22Rv1 (cell line): ENCODE results near the gene TMC1.
"Not testable (repeated sequence)": the region's sequence is repeated elsewhere in the genome, so short reads cannot be mapped to it uniquely, and the experiment has no call there.

Experiments
- H3K27ac ChIP-seq: fragments of 450-650 bp; 2 replicates; pipeline ENCODE4 v1.5.1; 2017
- ZFX ChIP-seq: fragments of 450-650 bp; IDR thresholded peaks from 2 replicates; pipeline ENCODE4 v1.6.1; 2017; ENCODE audit warnings: antibody characterized with exemption, borderline replicate concordance
- TF ChIP-seq, protein P1 (sequence below): fragments of 450-650 bp; IDR thresholded peaks from 2 replicates; pipeline ENCODE4 v1.5.1; 2017; ENCODE audit warnings: mild to moderate bottlenecking

TMC1 gene

DNA sequence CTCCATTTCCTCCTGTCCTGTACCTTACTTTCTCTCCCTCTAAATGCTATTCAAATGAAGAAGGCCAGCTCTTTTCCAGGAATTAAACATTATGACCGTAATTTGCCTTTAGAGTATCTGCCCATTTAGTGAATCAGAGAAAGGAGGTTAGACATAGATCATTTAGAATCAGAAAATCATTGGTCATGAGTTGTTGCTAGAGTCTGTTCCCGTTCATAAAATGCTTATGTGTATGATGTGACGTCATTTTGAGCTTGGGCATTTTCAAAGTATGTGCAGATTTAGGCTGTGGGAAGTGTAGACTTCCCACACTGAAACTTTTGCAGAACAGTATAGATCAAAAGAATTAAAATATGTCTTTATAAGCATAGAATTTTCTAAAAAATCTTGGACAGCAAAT, 268.5 kb downstream of the TMC1 start:
- no peak overlapping the region for H3K27ac ChIP-seq
- TF ChIP-seq ZFX, result no peak
- TF ChIP-seq, protein P1, sequence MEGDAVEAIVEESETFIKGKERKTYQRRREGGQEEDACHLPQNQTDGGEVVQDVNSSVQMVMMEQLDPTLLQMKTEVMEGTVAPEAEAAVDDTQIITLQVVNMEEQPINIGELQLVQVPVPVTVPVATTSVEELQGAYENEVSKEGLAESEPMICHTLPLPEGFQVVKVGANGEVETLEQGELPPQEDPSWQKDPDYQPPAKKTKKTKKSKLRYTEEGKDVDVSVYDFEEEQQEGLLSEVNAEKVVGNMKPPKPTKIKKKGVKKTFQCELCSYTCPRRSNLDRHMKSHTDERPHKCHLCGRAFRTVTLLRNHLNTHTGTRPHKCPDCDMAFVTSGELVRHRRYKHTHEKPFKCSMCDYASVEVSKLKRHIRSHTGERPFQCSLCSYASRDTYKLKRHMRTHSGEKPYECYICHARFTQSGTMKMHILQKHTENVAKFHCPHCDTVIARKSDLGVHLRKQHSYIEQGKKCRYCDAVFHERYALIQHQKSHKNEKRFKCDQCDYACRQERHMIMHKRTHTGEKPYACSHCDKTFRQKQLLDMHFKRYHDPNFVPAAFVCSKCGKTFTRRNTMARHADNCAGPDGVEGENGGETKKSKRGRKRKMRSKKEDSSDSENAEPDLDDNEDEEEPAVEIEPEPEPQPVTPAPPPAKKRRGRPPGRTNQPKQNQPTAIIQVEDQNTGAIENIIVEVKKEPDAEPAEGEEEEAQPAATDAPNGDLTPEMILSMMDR, result no peak

DNA sequence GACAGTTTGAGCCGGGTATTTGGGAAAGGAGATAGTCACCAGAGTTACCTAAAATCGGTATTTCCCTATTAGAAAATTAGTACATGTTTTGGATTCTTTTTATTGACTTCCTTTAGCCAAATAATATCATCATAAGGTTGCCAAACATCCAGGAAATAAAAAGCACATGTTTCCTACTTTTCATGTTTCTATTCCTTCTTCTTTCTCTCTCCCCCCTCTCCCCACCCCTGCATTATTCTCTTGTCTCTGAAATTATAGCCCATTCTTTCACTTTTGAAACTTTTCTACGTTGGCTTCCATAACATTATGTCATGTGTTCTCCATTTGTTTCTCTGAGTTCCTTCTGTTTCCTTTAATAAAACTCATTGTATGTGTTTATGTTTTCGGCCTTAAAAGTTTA, 269.6 kb downstream of the TMC1 start:
- H3K27ac ChIP-seq, result no peak overlapping the region
- no peak for TF ChIP-seq ZFX
- TF ChIP-seq, protein P1, result no peak

- TF ChIP-seq, protein P1, result no peak
- no peak for TF ChIP-seq ZFX
- no peak overlapping the region for H3K27ac ChIP-seq
Observed at GRCh38 chr9:72791436-72791835, 270.0 kb downstream of the TMC1 start.

- no peak overlapping the region for H3K27ac ChIP-seq
- TF ChIP-seq ZFX, result no peak
- TF ChIP-seq, protein P1, result no peak
Observed at GRCh38 chr9:72794946-72795345, 273.5 kb downstream of the TMC1 start.

DNA sequence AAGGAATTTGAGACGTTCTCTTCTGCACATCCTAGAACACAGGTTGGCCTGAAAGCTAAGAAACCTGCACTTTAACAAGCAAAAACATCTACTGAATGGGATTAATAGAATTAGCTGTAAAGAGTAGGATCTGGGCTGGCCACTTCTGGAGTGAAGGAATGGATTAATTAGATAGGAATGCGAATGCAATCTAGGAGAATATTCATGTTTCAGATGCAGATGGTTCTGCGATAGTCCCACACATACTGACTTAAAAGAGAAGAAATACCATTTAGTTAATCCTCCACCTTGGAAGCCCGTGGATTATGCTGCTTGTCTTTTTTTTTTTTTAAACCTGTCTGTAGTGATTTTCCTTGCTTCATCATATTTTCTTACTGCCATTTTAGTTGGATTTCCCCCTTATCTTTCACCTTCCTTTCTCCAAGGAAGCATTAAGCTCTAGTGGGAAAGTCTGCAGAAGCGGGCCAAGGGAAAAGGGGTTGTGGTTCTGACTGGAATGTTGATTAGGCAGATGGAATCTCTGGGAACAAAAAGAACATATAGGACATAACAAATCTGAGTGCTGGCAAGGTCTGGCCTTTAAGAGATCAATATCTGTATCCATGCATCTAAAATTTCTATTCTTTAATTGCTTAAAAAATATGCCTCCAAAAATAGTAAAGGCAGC, 279.1 kb downstream of the TMC1 start:
- H3K27ac ChIP-seq, result no peak overlapping the region
- TF ChIP-seq, protein P1, result no peak
- TF ChIP-seq ZFX, result no peak

DNA sequence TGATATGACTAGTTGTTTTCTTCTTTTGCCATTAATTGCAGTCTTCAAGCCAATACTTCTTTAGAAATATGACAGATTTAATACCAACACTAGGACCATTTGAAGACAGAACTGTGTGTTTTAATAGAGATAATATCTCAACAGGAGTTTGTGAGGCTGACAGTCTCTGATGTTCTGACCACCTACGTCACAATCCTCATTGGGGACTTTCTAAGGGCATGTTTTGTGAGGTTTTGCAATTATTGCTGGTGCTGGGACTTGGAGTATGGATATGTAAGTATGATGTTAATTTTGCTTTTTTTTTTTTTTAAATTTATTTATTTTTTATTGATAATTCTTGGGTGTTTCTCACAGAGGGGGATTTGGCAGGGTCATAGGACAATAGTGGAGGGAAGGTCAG, 283.8 kb downstream of the TMC1 start:
- H3K27ac ChIP-seq, result no peak overlapping the region
- no peak for TF ChIP-seq ZFX
- TF ChIP-seq, protein P1, result no peak

GRCh38 chr9:72806313-72806809, 285.0 kb downstream of the TMC1 start:
- not testable (repeated sequence) for H3K27ac ChIP-seq
